Measurements from ENCODE around the gene RAD9A.

RAD9A gene

DNA sequence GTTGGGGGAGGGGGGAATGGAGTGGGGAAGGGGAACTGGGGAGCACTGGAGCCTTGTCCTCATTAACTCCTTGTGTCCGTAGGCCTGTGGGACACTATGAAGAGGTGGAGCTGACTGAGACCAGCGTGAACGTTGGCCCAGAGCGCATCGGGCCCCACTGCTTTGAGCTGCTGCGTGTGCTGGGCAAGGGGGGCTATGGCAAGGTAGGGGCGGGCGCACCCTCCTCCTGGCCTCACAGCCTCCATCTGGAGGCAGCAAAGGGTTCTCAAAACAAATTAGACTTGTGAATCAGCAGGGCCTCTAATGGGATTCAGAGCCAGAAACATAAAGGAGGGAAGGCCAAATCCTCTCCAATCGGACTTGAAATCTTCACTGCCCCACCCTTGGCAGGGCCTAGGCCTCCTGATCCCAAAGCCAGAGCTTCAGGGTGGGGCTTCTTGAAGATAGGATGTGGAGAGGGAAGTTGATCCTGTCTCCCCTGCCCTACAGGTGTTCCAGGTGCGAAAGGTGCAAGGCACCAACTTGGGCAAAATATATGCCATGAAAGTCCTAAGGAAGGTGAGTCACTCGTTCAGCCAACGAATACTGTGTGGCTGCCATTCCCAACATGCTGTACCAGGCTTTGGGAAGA lies 37.4 kb downstream of the RAD9A start:
- DNase-seq = no peak

- DNase-seq = no peak
Observed at GRCh38 chr11:67429722-67430121, 37.9 kb downstream of the RAD9A start.

DNA sequence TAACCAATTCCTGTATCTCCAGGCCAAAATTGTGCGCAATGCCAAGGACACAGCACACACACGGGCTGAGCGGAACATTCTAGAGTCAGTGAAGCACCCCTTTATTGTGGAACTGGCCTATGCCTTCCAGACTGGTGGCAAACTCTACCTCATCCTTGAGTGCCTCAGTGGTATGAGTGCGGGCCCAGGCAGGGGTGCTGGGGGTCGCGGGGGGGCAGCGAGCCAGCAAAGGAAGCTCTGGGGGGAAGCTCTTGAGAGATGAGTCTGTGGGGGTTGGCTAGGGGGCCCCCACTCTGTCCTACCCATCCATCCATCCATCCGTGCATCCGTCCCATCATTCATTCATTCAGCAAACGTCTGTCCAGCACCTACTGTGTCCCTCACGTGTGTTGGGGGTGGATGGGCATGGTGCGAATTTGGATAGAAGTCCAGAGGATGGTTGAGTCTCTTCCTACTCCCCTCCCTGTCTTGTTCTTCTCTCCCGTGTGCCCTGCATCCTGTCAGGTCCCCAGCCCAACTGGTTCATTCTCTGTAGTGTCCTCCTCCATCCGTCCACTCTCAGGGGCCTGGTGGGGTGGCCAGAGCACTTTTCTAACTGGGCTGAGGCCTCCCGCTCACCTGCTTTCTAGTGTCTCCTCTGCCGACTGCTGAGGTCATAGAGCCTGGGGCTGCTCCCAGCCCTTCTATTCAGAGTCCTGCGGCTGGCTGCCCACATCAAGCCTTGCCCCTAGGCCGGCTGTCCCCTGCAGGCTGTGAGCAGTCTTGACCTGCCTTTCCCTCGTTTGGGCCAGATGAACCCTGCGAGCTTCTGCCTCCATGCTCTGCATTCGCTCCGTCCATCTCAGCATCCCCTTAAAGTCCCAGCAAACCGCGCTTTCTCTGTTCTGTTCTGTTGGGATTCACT lies 39.8 kb downstream of the RAD9A start:
- DNase-seq = no peak

DNA sequence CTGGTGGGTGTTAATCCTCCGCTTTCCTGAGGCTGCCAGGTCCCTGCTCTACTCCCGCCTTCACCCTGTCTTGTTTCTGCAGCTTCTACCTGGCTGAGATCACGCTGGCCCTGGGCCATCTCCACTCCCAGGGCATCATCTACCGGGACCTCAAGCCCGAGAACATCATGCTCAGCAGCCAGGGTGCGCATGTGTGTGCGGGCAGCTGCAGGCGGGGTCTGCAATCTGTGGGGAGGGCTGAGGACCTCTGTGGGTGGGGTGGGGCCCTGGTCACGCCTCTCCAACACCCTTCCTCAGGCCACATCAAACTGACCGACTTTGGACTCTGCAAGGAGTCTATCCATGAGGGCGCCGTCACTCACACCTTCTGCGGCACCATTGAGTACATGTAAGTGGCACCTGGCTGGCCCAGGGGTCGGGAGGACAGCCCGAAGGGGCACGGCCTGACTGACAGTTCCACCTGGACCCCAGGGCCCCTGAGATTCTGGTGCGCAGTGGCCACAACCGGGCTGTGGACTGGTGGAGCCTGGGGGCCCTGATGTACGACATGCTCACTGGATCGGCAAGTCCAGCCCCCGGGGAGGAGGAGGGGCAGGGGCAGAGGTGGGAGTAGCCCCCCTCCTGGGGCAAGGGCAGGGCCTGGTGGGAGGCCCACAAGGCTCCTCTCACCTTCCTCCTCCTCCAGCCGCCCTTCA lies 41.0 kb downstream of the RAD9A start:
- no peak for DNase-seq

GRCh38 chr11:67433536-67434394 lies 42.0 kb downstream of the RAD9A start:
- DNase-seq = no peak

DNA sequence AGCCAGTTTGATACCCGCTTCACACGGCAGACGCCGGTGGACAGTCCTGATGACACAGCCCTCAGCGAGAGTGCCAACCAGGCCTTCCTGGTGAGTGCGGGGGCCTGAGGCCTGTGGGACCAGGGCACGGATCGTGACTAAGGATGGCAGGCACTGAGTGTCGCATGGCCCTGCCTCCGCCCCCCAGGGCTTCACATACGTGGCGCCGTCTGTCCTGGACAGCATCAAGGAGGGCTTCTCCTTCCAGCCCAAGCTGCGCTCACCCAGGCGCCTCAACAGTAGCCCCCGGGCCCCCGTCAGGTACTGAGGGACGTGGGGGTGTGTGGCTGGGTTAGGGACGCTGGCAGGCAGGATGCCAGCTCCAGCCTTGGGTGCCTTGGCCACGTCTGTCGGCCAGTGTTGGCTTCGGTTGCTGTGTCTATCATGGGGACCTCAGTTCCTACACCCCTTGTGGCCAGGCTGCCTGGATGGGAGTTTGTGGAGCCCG lies 42.7 kb downstream of the RAD9A start:
- DNase-seq = no peak

GRCh38 chr11:67435031-67435726 lies 43.4 kb downstream of the RAD9A start:
- no peak for DNase-seq

GRCh38 chr11:67435727-67436458 lies 44.1 kb downstream of the RAD9A start:
- DNase-seq = no peak

DNA sequence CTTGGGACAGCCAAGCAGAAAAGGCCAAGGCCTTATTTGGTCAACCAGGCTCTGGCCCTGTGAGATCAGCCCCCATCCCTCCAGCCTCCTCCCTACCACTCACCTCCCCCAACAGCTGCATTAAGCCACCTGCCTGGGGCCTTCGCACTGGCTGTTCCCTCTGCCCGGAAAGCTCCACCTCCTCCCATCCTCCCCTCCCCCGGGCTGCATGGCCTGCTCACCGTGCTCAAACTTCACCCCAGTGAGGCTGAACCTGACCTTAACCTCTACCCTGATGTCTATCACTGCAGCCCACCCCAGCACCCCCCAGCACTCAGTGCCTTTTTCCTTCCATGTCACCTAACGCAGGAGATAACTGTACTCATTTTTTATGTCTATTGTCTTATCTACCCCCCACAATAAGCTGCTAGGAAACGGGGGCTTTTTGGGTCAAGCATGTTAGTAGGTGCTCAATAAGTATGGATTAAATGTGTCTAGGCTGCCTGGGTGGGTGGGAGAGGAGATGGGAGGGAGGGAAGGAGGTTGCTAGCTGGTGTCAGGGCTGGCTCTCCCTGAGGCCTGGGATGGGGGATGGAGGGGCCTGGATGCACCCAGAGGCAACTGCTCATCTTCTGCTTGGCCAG lies 44.8 kb downstream of the RAD9A start:
- DNase-seq = no peak

DNA sequence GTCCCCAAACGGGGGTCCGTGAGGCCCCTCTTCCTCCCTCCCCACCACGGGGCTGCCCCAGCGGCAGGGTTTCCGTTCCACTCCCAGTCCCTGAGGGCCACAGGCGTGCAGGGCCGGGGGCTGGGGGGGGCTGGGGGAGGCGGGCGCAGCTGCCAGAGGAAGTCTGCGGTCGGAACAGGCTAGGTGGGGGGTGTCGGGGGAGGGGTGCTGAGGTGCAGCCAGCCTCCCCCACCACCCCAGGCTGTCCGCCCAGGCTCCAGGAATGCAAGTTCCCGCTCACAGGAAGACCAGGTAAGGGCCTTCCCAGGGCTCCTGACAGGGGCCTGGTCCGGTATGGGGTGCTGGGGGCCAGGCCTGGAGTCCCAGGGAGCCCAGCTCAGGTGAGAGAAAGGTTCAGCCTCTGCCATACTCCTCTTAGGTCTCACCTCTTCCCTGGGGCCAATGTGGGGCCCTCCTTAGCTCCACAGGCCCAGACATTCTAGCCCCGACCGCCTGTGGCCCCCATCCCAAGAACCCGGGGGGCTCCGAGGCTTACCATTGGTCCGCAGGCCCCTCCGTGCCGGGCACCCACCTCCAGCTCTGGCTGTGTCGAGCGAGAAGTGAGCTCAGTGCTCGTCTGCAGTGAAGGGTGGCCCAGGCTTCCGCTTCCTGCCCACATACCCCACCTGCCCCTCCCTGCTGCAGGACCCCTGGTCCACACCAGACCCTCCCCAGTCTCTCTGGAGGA lies 45.5 kb downstream of the RAD9A start, which contains the start of gene PTPRCAP:
PTPRCAP (minus strand) TSS at position 601 of the 727 bp plus-strand sequence; CDS start at position 538, 63 bp downstream.
- DNase-seq = no peak

DNA sequence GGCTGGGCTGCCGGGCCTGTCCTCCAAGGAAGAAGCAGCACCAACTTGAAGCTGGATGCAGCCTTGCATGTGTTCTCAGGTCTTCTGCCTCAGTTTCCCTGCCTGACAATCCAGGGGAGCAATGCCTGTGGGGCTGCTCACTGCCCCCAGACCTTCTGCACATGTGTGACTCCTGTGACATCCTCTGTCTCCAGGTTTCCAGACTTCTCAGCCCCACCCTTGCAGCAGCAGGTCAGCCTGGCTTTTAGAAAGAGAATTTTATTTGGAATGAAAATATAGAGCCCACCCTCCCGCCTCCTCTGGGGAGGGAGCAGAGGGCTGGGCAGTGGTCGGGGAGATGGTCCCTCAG lies 46.0 kb downstream of the RAD9A start:
- DNase-seq = no peak

DNA sequence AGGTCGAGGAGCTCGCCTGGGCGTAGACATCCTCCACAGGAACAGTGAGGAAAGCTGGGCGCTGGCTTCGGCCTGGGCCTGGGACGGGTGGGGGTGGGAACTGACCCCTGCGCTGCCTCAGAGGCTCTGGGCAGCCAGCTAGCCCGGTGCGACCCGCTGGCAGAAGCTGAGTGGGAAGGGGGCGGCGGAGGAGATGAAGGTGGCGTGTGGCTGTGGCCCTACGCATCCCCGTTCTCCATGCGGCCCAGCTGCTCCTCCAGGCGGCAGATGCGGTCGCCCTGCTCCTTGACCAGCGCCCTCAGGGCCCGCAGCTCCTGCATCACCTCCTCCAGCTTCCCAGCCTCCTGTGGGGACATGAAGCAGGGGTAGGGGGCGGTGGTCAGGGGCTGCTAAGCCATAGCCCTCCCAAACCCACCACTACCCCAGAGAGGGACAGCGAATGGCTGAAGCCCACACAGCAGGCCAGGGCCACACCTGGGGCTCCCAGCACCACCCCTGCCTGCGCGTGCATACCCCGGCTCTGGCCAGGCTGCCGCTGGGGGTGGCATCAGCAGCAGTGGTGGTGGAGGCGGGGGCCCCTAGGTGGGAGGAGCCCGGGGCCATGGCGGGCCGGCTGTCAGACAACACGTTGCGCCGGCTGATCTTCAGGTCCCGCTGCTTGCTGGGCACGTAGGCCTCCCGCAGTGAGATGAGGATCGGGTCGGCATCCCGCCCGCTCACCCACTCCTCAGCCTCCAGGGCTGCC lies 46.5 kb downstream of the RAD9A start:
- DNase-seq = no peak

- no peak for DNase-seq
Observed at GRCh38 chr11:67439321-67440228, 47.8 kb downstream of the RAD9A start.

GRCh38 chr11:67440229-67441097 lies 48.7 kb downstream of the RAD9A start:
- DNase-seq = no peak

DNA sequence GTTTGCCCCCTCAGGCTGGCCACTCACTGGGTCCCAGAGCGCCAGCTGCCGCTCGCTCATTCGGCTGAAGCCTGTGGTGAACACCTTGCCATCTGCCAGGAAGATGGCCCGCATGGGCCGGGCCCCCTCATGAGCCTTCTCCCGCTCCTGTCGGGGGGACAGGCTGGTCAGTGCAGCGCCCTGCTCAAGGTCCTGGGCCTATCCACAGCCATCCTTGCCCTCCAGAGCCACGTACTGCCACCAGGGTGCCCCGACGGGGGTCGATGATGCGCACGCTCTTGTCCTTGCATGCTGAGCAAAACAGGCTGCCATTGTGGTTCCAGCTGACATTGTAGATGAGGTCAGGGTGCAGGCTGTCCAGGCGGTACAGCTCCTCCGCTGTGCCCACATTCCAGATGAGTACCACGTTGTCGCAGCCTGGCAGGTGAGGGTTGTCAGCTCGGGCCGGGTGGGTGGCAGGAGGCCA lies 49.3 kb downstream of the RAD9A start:
- DNase-seq = no peak

- no peak for DNase-seq
Observed at GRCh38 chr11:67441731-67442351, 50.1 kb downstream of the RAD9A start.
